Karpas-422 (cell line): ENCODE data around the gene SASH1. TPM values are rescaled to one million over a fixed set of nuclear protein-coding genes. Genes with fewer than 3 reads are reported as not detected.

ENCODE experiments used
- DNase-seq: peaks from one replicate; pipeline ENCODE4 v3.0.0-alpha.2; 2015
- H2AFZ ChIP-seq: fragments of 200-600 bp; sonication (generic); 2 replicates; pipeline ENCODE4 v1.6.1; 2014; ENCODE audit warnings: antibody characterized with exemption, low read length, mixed read lengths
- H3K27ac ChIP-seq: fragments of 200-600 bp; sonication (generic); 2 replicates; pipeline ENCODE4 v1.5.1; 2014; ENCODE audit warnings: mild to moderate bottlenecking, low read length, moderate library complexity
- H3K27me3 ChIP-seq: fragments of 200-600 bp; sonication (generic); 2 replicates; pipeline ENCODE4 v1.6.1; 2014; ENCODE audit warnings: low read length, mixed read lengths
- H3K36me3 ChIP-seq: fragments of 200-600 bp; sonication (generic); 2 replicates; pipeline ENCODE4 v1.6.1; 2014; ENCODE audit warnings: low read length, mixed read lengths; ENCODE audit not compliant: insufficient read depth
- H3K4me1 ChIP-seq: fragments of 200-600 bp; sonication (generic); 2 replicates; pipeline ENCODE4 v1.6.1; 2014; ENCODE audit warnings: mild to moderate bottlenecking, low read length, mixed read lengths
- H3K4me2 ChIP-seq: fragments of 200-600 bp; sonication (generic); 2 replicates; pipeline ENCODE4 v1.6.1; 2014; ENCODE audit warnings: low read length, low read depth, mild to moderate bottlenecking; ENCODE audit not compliant: poor library complexity, severe bottlenecking
- H3K4me3 ChIP-seq: fragments of 200-600 bp; sonication (generic); 2 replicates; pipeline ENCODE4 v1.5.1; 2014; ENCODE audit warnings: mild to moderate bottlenecking, antibody characterized with exemption, low read length, mixed read lengths
- H3K79me2 ChIP-seq: fragments of 200-600 bp; sonication (generic); 2 replicates; pipeline ENCODE4 v1.6.1; 2014; ENCODE audit warnings: mild to moderate bottlenecking, low read length, mixed read lengths
- H3K9ac ChIP-seq: fragments of 200-600 bp; sonication (generic); 2 replicates; pipeline ENCODE4 v1.6.0; 2014; ENCODE audit warnings: low read length
- H3K9me2 ChIP-seq: fragments of 200-600 bp; sonication (generic), shearing (Covaris generic); replicated peaks from 2 replicates; pipeline ENCODE4 v1.6.0; 2014; ENCODE audit warnings: mild to moderate bottlenecking, low read length, moderate library complexity; ENCODE audit not compliant: insufficient read depth
- H3K9me3 ChIP-seq: fragments of 300-700, 200-600 bp; sonication (generic); 2 replicates; pipeline ENCODE4 v1.6.1; 2014; ENCODE audit warnings: low read length, mixed read lengths
- H4K20me1 ChIP-seq: fragments of 200-600 bp; sonication (generic); 2 replicates; pipeline ENCODE4 v1.6.1; 2014; ENCODE audit warnings: mild to moderate bottlenecking, antibody characterized with exemption, low read length, low read depth; ENCODE audit not compliant: insufficient read depth
- total RNA-seq: library from RNA; depleted of rRNA; stranded (reverse); fragments of >200 nt; shearing (Covaris generic); gene quantifications from 2 replicates; pipeline ENCODE4 v1.2.3, GENCODE V29; 2014; ENCODE audit warnings: low replicate concordance

Gene SASH1
- total RNA-seq, 1 experiment from 2014 or later, result 0.15 TPM

- H3K9me2 ChIP-seq, result no peaks in the 10 kb centered on the region
- H3K36me3 ChIP-seq, result no peaks in the 10 kb centered on the region
- no peaks in the 10 kb centered on the region for H3K27me3 ChIP-seq
- H4K20me1 ChIP-seq, result no peaks in the 10 kb centered on the region
- H2AFZ ChIP-seq, result no peak overlapping the region
- DNase-seq, result no peak
- H3K4me2 ChIP-seq, result no peak overlapping the region
- no peak overlapping the region for H3K9ac ChIP-seq
- no peak overlapping the region for H3K4me3 ChIP-seq
- no peaks in the 10 kb centered on the region for H3K79me2 ChIP-seq
- no peaks in the 10 kb centered on the region for H3K4me1 ChIP-seq
- no peak overlapping the region for H3K27ac ChIP-seq
- no peaks in the 10 kb centered on the region for H3K9me3 ChIP-seq
Observed at GRCh38 chr6:148419430-148419829, 76.8 kb downstream of the SASH1 start.

- DNase-seq, result no peak
- H3K9me2 ChIP-seq, result no peaks in the 10 kb centered on the region
- H3K27ac ChIP-seq, result no peak overlapping the region
- no peak overlapping the region for H3K4me3 ChIP-seq
- no peaks in the 10 kb centered on the region for H3K27me3 ChIP-seq
- no peaks in the 10 kb centered on the region for H3K36me3 ChIP-seq
- no peaks in the 10 kb centered on the region for H3K9me3 ChIP-seq
- H3K9ac ChIP-seq, result no peak overlapping the region
- no peaks in the 10 kb centered on the region for H3K79me2 ChIP-seq
- H3K4me1 ChIP-seq, result no peaks in the 10 kb centered on the region
- no peak overlapping the region for H2AFZ ChIP-seq
- no peak overlapping the region for H3K4me2 ChIP-seq
- H4K20me1 ChIP-seq, result no peaks in the 10 kb centered on the region
Observed at GRCh38 chr6:148422085-148422484, 79.4 kb downstream of the SASH1 start.

GRCh38 chr6:148423133-148423532 is 80.5 kb downstream of the SASH1 start:
- H3K9me3 ChIP-seq, result no peaks in the 10 kb centered on the region
- H3K4me2 ChIP-seq, result no peak overlapping the region
- H4K20me1 ChIP-seq, result no peaks in the 10 kb centered on the region
- H3K27ac ChIP-seq, result no peak overlapping the region
- H3K9me2 ChIP-seq, result no peaks in the 10 kb centered on the region
- DNase-seq, result no peak
- H3K4me1 ChIP-seq, result no peaks in the 10 kb centered on the region
- no peaks in the 10 kb centered on the region for H3K36me3 ChIP-seq
- no peak overlapping the region for H2AFZ ChIP-seq
- no peak overlapping the region for H3K4me3 ChIP-seq
- H3K79me2 ChIP-seq, result no peaks in the 10 kb centered on the region
- H3K27me3 ChIP-seq, result no peaks in the 10 kb centered on the region
- H3K9ac ChIP-seq, result no peak overlapping the region

GRCh38 chr6:148423601-148424270 is 81.1 kb downstream of the SASH1 start:
- no peaks in the 10 kb centered on the region for H3K9me3 ChIP-seq
- no peaks in the 10 kb centered on the region for H3K79me2 ChIP-seq
- no peak overlapping the region for H3K4me3 ChIP-seq
- no peak overlapping the region for H2AFZ ChIP-seq
- no peak overlapping the region for H3K4me2 ChIP-seq
- H3K4me1 ChIP-seq, result no peaks in the 10 kb centered on the region
- no peak overlapping the region for H3K27ac ChIP-seq
- H3K9me2 ChIP-seq, result no peaks in the 10 kb centered on the region
- H3K9ac ChIP-seq, result no peak overlapping the region
- H4K20me1 ChIP-seq, result no peaks in the 10 kb centered on the region
- no peaks in the 10 kb centered on the region for H3K36me3 ChIP-seq
- no peak for DNase-seq
- H3K27me3 ChIP-seq, result no peaks in the 10 kb centered on the region

- Histone ChIP-seq H3K9me2 (no peaks in the 10 kb centered on the region), H3K9ac (no peak overlapping the region), H3K9me3 (no peaks in the 10 kb centered on the region), H3K36me3 (no peaks in the 10 kb centered on the region), H3K79me2 (no peaks in the 10 kb centered on the region), H2AFZ (no peak overlapping the region), H3K4me2 (no peak overlapping the region), H4K20me1 (no peaks in the 10 kb centered on the region), H3K27ac (no peak overlapping the region), H3K27me3 (no peaks in the 10 kb centered on the region), H3K4me3 (no peak overlapping the region), H3K4me1 (no peaks in the 10 kb centered on the region)
- DNase-seq, result no peak
Observed at GRCh38 chr6:148425443-148425842, 82.8 kb downstream of the SASH1 start.

- Histone ChIP-seq H3K9me3 (no peaks in the 10 kb centered on the region), H3K4me3 (no peak overlapping the region)
Observed at GRCh38 chr6:148426317-148426977, 83.8 kb downstream of the SASH1 start.

GRCh38 chr6:148427333-148427732 is 84.7 kb downstream of the SASH1 start:
- Histone ChIP-seq H3K4me2 (no peak overlapping the region), H3K36me3 (no peaks in the 10 kb centered on the region), H3K9ac (no peak overlapping the region), H3K9me3 (no peaks in the 10 kb centered on the region), H4K20me1 (no peaks in the 10 kb centered on the region), H3K27ac (no peak overlapping the region), H3K79me2 (no peaks in the 10 kb centered on the region), H3K9me2 (no peaks in the 10 kb centered on the region), H3K4me3 (no peak overlapping the region), H3K27me3 (no peaks in the 10 kb centered on the region), H3K4me1 (no peaks in the 10 kb centered on the region), H2AFZ (no peak overlapping the region)
- no peak for DNase-seq

More at GRCh38 chr6:148426317-148426977, 83.8 kb downstream of the SASH1 start:
- Histone ChIP-seq H3K9me2 (no peaks in the 10 kb centered on the region), H2AFZ (no peak overlapping the region), H4K20me1 (no peaks in the 10 kb centered on the region), H3K27me3 (no peaks in the 10 kb centered on the region), H3K4me1 (no peaks in the 10 kb centered on the region), H3K79me2 (no peaks in the 10 kb centered on the region), H3K27ac (no peak overlapping the region), H3K4me2 (no peak overlapping the region), H3K9ac (no peak overlapping the region), H3K36me3 (no peaks in the 10 kb centered on the region)
- no peak for DNase-seq

GRCh38 chr6:148429423-148429822 is 86.8 kb downstream of the SASH1 start:
- Histone ChIP-seq H3K27ac (no peak overlapping the region), H2AFZ (no peak overlapping the region), H3K4me1 (no peaks in the 10 kb centered on the region), H3K36me3 (no peaks in the 10 kb centered on the region), H3K4me2 (no peak overlapping the region), H3K9me3 (no peaks in the 10 kb centered on the region), H3K9me2 (no peaks in the 10 kb centered on the region), H3K27me3 (no peaks in the 10 kb centered on the region), H3K4me3 (no peak overlapping the region), H3K9ac (no peak overlapping the region), H3K79me2 (no peaks in the 10 kb centered on the region), H4K20me1 (no peaks in the 10 kb centered on the region)
- DNase-seq, result no peak
